HepG2 (cell line): ENCODE data around the gene FCRLA. TPM values are rescaled to one million over a fixed set of nuclear protein-coding genes. Genes with fewer than 3 reads are reported as not detected.

ENCODE experiments used
- ARHGAP35 ChIP-seq: sonication (generic); formaldehyde crosslinking; IDR thresholded peaks from 2 replicates; pipeline ENCODE4 v1.9.0; 2022; ENCODE audit warnings: mild to moderate bottlenecking, inconsistent platforms, moderate library complexity, missing genetic modification reagents, borderline replicate concordance
- BCL6 ChIP-seq: IDR thresholded peaks from 2 replicates; pipeline ENCODE4 v1.6.1; 2016; ENCODE audit warnings: missing genetic modification reagents, missing compliant biosample characterization
- CERS6 ChIP-seq: sonication (generic); formaldehyde crosslinking; IDR thresholded peaks from 2 replicates; pipeline ENCODE4 v1.5.0; 2020; ENCODE audit warnings: missing genetic modification reagents
- JARID2 ChIP-seq: sonication (generic); formaldehyde crosslinking; IDR thresholded peaks from 2 replicates; pipeline ENCODE4 v1.8.1; 2023; ENCODE audit warnings: missing genetic modification reagents, inconsistent platforms; ENCODE audit not compliant: insufficient replicate concordance
- LCORL ChIP-seq, 2 experiments: fragments of 450-650 bp in 1 of 2; sonication (generic) in 1 of 2; formaldehyde crosslinking in 1 of 2; IDR thresholded peaks; 2 replicates each; pipeline versions ENCODE4 v1.5.0 to v1.6.1; 2017 to 2020; ENCODE audit warnings: antibody characterized with exemption in 1 of 2, missing genetic modification reagents in 1 of 2
- PBX3 ChIP-seq: sonication (generic); formaldehyde crosslinking; IDR thresholded peaks from 2 replicates; pipeline ENCODE4 v1.8.1; 2023; ENCODE audit warnings: missing genetic modification reagents, inconsistent platforms, borderline replicate concordance
- PHF20 ChIP-seq: sonication (generic); formaldehyde crosslinking; IDR thresholded peaks from 2 replicates; pipeline ENCODE4 v1.5.0; 2020; ENCODE audit warnings: mild to moderate bottlenecking, missing genetic modification reagents
- REXO4 ChIP-seq: sonication (generic); formaldehyde crosslinking; IDR thresholded peaks from 2 replicates; pipeline ENCODE4 v1.8.0; 2022; ENCODE audit warnings: missing genetic modification reagents, mild to moderate bottlenecking, borderline replicate concordance
- YEATS4 ChIP-seq: sonication (generic); formaldehyde crosslinking; IDR thresholded peaks from 2 replicates; pipeline ENCODE4 v1.4.0; 2020; ENCODE audit warnings: missing genetic modification reagents, borderline replicate concordance
- ZNF281 ChIP-seq: sonication (generic); formaldehyde crosslinking; IDR thresholded peaks from 2 replicates; pipeline ENCODE4 v1.4.0; 2020; ENCODE audit warnings: missing genetic modification reagents, borderline replicate concordance
- ZNF446 ChIP-seq: sonication (generic); formaldehyde crosslinking; IDR thresholded peaks from 2 replicates; pipeline ENCODE4 v1.5.0; 2020; ENCODE audit warnings: mild to moderate bottlenecking, missing genetic modification reagents
- ZNF484 ChIP-seq: sonication (generic); formaldehyde crosslinking; IDR thresholded peaks from 2 replicates; pipeline ENCODE4 v1.5.1; 2020; ENCODE audit warnings: mild to moderate bottlenecking, low read depth, missing genetic modification reagents, borderline replicate concordance
- ZNF773 ChIP-seq: sonication (generic); formaldehyde crosslinking; IDR thresholded peaks from 2 replicates; pipeline ENCODE4 v1.4.0; 2020; ENCODE audit warnings: missing genetic modification reagents, borderline replicate concordance
- polyA plus RNA-seq, 8 experiments: library from polyadenylated mRNA; depleted of rRNA in 3 of 8; stranded (reverse) in 7 of 8; unstranded in 1 of 8; fragments of >200 nt; fragmentation: Illumina TruSeq in 4 of 8; extraction: Trizol in 4 of 8; gene quantifications; 2 replicates each; pipeline versions ENCODE4 v1.2.1 to v1.2.3, GENCODE V29; 2011 to 2016; ENCODE audit warnings: low read depth in 4 of 8, missing spikeins in 1 of 8, mixed read lengths in 1 of 8; ENCODE audit not compliant: insufficient read depth in 1 of 8
- total RNA-seq, 5 experiments: library from RNA; depleted of rRNA; stranded (reverse); fragments of >200 nt; fragmentation: Illumina TruSeq; extraction: Trizol; gene quantifications; 2 replicates each; pipeline ENCODE4 v1.2.3, GENCODE V29; 2016; ENCODE audit warnings: low read depth in 1 of 5
- TF ChIP-seq, protein P1 (sequence below): sonication (generic); formaldehyde crosslinking; IDR thresholded peaks from 2 replicates; pipeline ENCODE4 v1.8.1; 2023; ENCODE audit warnings: mild to moderate bottlenecking, moderate library complexity, missing genetic modification reagents
- TF ChIP-seq, protein P2 (sequence below): sonication (generic); formaldehyde crosslinking; IDR thresholded peaks from 2 replicates; pipeline ENCODE4 v1.4.0; 2020; ENCODE audit warnings: missing genetic modification reagents

FCRLA gene
- total and polyA plus RNA-seq, 2 of the 13 experiments (the other 11 are each of a cell fraction or from before 2014, with no cell fraction given), result not detected

DNA sequence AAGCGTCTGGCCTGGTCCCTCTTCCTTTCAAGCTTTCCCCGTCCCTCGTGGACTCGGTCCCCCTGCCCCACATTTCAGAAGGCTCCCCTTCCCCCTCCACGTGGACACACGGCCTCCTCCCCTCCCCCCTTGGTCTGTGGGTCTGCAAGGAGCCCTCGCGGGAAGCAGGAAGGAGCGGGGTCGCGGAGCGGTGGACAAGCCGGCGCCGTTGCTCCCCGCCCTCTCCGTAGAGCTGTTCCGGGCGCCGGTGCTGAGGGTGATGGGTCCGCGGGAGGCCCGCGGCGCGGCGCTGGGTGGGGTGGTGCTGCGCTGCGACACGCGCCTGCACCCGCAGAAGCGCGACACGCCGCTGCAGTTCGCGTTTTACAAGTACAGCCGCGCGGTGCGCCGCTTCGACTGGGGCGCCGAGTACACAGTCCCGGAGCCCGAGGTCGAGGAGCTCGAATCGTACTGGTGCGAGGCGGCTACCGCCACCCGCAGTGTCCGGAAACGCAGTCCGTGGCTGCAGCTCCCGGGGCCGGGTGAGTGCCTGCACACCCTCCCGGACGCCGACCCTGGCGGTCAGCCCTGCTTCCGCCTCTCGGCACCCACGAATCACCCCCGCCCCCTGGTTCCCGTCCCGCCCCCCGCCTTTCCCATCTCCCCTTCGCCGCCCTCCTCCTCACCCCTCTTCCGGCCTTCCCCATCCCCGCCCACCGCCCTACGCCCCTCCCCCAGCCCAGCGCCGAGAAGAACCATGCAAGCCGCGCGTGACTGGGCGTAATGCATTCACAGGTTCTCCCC is 19.6 kb downstream of the FCRLA start (continued):
- TF ChIP-seq ZNF484 (no peak), ZNF446 (CRISPR knock-in tag) (no peak), PBX3 (CRISPR knock-in tag) (no peak), JARID2 (CRISPR knock-in tag) (no peak), BCL6 (0 out of 2 replicates have a peak, but pooled peaks have one; percentile 6), LCORL (IDR thresholded peaks at IDR 0.05) (no peak), LCORL (CRISPR knock-in tag; IDR thresholded peaks at IDR 0.05) (0 out of 2 replicates have a peak, but pooled peaks have one; percentile 5), ZNF281 (CRISPR knock-in tag) (peak; percentile 35; the same call in 1 of the 2 replicates), PHF20 (CRISPR knock-in tag) (peak; percentile 49; the same call in 1 of the 2 replicates), REXO4 (no peak), CERS6 (CRISPR knock-in tag) (no peak), ZNF773 (CRISPR knock-in tag) (no peak), YEATS4 (peak; percentile 51; the same call in 1 of the 2 replicates), ARHGAP35 (CRISPR knock-in tag) (0 out of 2 replicates have a peak, but pooled peaks have one; percentile 46)
- TF ChIP-seq, protein P1, sequence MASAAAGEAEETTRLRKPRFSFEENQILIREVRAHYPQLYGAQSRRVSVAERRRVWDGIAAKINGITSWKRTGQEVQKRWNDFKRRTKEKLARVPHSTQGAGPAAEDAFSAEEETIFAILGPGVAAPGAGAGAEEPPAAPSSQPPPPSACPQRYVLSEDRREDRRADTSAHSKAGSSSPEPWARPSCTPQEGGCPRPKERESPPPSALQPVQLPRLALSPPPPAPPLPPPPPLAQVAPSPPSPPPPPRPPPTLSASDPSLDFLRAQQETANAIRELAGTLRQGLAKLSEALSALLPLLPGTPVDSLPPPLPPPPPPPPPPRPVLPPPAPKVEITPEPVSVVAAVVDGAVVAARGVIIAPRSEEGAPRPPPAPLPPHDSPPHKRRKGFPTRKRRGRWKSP, result no peak; the same call in 1 of the 2 replicates
- TF ChIP-seq, protein P2, sequence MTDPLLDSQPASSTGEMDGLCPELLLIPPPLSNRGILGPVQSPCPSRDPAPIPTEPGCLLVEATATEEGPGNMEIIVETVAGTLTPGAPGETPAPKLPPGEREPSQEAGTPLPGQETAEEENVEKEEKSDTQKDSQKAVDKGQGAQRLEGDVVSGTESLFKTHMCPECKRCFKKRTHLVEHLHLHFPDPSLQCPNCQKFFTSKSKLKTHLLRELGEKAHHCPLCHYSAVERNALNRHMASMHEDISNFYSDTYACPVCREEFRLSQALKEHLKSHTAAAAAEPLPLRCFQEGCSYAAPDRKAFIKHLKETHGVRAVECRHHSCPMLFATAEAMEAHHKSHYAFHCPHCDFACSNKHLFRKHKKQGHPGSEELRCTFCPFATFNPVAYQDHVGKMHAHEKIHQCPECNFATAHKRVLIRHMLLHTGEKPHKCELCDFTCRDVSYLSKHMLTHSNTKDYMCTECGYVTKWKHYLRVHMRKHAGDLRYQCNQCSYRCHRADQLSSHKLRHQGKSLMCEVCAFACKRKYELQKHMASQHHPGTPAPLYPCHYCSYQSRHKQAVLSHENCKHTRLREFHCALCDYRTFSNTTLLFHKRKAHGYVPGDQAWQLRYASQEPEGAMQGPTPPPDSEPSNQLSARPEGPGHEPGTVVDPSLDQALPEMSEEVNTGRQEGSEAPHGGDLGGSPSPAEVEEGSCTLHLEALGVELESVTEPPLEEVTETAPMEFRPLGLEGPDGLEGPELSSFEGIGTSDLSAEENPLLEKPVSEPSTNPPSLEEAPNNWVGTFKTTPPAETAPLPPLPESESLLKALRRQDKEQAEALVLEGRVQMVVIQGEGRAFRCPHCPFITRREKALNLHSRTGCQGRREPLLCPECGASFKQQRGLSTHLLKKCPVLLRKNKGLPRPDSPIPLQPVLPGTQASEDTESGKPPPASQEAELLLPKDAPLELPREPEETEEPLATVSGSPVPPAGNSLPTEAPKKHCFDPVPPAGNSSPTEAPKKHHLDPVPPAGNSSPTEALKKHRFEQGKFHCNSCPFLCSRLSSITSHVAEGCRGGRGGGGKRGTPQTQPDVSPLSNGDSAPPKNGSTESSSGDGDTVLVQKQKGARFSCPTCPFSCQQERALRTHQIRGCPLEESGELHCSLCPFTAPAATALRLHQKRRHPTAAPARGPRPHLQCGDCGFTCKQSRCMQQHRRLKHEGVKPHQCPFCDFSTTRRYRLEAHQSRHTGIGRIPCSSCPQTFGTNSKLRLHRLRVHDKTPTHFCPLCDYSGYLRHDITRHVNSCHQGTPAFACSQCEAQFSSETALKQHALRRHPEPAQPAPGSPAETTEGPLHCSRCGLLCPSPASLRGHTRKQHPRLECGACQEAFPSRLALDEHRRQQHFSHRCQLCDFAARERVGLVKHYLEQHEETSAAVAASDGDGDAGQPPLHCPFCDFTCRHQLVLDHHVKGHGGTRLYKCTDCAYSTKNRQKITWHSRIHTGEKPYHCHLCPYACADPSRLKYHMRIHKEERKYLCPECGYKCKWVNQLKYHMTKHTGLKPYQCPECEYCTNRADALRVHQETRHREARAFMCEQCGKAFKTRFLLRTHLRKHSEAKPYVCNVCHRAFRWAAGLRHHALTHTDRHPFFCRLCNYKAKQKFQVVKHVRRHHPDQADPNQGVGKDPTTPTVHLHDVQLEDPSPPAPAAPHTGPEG (CRISPR knock-in tag), result no peak
